NCI-H446 (cell line): Measurements from ENCODE around the gene KEL.
"Not testable (repeated sequence)": the region's sequence is repeated elsewhere in the genome, so short reads cannot be mapped to it uniquely, and the experiment has no call there.

Experiments used
- DNase-seq, 2 experiments: peaks; one replicate each; lab custom pipeline; 2025; lab: John Stamatoyannopoulos, UW

KEL gene, protein sequence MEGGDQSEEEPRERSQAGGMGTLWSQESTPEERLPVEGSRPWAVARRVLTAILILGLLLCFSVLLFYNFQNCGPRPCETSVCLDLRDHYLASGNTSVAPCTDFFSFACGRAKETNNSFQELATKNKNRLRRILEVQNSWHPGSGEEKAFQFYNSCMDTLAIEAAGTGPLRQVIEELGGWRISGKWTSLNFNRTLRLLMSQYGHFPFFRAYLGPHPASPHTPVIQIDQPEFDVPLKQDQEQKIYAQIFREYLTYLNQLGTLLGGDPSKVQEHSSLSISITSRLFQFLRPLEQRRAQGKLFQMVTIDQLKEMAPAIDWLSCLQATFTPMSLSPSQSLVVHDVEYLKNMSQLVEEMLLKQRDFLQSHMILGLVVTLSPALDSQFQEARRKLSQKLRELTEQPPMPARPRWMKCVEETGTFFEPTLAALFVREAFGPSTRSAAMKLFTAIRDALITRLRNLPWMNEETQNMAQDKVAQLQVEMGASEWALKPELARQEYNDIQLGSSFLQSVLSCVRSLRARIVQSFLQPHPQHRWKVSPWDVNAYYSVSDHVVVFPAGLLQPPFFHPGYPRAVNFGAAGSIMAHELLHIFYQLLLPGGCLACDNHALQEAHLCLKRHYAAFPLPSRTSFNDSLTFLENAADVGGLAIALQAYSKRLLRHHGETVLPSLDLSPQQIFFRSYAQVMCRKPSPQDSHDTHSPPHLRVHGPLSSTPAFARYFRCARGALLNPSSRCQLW

DNA sequence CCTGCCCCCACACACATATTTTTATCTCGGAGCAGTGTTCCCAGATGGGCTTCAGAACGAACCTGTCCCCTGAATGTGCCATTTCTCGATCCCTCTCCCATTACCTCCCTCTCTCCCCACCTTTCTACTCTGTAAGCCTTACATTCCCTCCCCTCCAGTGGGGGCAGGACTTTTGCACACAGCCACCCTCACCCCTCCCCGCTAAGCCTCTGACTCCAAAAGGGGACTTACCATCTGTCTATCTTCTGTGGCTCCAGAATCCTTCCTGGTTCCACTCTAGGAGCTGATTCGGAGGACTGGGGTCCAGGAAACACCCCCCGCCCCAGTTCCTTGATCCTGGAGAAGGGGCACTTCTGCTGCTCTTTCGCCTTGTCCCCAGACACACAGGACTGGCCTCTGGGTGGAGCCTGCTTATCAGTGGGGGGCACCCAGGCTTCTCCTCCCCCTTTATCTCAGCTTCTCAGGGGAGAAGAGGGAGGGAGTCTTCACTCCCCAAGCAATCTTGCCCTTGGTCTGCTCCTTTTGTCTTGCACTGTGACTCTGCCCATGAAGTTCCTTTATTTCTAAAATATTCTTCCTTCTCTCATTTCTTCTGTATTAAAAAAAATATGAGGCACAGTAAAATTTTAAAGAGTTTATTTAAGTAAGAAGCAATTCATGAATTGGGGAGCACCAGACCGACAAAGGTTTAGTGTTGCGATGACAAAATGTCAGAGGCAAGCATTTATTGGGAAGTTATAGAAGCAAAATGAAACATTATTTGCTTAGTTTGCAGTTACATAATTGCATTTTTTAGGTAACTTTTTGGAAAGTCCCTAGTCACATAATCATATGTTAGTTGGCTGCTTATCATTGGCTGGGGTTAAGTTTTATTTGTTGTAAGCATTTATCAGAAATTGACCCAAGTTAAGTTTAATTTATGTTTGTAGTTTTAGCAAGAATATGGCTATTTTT, at the start of gene KEL:
KEL (minus strand) TSS at position 391 of the 954 bp plus-strand sequence; CDS start at position 234, 157 bp downstream.
- no peak for DNase-seq

DNA sequence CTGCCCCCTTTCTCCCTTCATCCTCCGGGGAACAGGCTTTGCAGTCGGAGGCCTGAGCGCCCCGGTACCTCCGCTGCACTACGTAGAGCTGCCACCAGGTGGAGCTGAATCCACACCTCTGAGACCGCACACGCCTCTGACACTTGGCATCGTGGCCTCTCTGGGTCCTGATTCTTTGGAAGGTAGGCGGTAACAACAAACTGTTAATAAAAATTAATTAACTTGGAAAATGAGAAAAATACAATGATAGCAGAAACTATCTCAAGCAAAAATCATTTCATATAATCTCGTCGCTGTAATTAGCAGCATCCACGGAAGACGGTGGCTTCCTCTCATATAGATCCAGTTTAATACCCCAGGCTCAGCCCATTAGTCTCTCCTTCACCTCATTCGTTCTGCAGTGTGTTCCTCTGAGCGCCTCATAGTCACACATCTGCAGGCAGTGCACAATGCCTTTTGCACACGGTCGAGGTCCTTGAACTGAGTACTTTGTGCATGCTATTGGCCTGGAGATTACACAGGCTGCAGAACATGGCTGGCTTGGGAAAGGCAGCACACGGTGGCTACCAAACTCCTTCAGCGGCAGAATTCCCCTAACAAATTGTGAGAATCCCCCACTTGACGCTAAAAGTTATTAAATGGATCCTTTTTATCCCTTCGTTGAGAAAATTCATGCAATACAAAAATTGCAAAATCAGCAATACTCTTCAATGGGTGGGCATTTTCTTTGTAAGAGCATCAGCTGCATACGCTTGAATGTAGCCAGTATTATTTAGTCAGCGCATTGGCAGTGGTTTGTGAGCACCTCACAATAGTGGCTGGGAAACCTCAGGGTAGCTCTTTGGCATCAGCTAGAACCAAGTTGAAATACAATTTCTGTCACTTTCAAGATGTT, 46.1 kb upstream of the KEL start:
- DNase-seq = peak; percentile 36 to 75

DNA sequence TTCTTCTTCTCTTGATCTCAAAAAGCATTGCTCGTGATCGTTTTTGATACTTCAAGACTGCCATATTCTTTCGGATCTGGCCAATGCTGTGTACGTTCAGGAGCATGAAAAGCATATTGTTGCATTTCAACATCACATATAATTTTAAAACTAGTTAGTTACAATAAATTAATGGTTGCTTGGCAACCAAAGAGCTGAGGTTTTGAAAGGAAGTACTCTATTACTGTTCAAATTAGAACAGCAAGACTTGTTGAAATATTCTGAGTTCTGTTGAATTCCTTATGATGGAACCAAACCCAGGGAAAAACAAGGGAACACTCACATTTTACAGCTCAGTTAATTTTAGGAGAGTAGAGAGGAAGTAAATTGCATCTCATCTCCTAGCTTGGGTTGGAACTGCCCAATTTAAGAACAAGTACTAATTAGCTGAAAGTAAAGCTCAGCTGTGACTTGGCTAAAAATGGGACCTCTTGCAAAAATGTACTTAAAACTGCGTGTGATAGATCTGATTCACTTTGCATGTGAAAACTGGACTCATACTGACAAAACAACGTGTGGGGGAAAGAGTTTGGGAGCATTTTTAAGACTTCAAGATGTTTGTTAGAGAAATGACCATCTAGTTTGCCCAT, 43.6 kb upstream of the KEL start:
- no peak for DNase-seq

DNA sequence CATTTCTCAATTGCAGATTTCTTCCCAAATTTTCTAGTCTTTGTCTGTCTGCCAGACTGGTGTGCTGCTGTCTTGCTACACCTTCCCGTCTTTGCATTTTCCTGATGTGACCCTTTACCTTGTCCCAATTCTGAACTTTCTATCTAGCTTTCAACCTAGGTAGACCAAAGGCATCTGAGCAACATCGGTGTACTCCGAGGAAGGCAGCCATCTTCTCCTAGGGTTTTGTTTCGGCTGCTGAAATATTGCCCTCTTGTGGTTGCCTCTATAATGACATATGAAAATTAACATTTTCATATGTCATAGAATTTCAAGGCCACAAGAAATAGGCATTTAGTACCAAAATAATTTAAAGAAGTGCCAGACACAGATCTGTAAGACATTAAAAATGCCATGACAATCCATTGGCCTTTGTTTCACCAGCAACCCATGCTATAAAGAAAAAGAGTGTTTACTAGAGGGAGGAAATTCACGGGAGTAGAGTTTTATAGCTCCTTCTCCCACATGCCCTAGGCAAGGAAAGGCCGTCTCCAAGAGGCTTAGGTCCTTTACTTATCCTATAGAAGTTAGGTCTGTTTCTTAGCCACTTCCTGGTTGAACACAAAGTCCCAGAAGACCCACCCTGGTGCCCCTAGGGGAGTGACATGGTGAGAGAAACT, 41.4 kb upstream of the KEL start:
- peak; percentile 21 to 48 for DNase-seq

DNA sequence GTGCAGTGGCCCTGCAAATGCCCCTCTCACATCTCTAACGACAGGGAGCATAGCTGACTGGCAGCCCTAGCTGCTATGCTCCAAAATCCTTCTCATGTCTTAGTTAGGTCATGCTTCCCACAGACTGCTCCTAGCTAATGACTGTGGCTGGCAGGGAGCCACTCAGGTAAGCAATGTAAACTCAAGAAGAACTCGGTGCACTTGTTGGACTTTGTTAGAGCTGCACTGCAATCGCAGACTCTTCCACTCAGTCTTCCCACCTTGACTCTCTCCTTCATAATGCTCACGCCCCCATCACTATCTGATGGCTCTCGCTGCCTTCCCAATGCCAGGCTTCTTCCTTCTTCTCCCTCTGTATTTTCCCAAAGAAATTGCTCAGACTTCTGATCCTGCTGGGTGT, 40.7 kb upstream of the KEL start:
- no peak for DNase-seq

DNA sequence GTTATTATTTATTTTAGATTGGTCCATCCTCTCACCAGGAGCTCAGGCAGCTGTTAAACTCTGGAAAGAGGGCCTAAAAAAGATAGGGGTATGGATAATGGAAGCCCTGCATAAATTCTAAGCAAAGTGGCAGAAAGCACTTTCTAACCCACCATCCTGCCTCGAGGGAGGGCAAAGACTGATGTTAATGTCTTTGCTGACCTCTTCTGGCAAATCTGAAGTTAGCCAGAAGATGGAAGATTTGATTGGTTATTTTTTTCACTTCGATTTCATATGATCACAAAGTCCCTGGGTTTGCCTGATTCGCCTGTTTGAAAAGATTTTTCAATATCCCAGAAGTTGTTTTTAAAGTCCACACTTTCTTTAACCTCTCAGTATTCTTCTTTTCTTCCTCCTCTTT, 39.9 kb upstream of the KEL start:
- peak in 1 of 2 experiments; percentile 1 for DNase-seq

DNA sequence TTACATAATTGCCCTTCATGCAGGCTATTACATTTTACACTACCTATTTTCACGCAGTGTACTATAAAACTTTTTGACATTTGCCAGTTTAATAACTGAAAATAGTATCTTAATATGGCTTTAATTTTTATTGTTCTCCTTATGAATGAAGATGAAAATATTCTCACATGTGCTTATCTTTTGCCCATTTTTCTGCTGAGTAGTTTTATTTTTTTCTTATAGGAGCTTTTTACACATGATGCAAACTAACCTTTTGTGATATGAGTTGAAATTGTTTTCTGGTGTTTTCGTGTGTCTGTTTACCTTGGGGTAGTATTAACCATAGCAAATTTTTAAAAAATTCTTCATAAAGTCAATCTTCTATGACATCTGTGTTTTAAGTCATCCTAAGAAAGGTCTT, 38.5 kb upstream of the KEL start:
- DNase-seq = no peak

DNA sequence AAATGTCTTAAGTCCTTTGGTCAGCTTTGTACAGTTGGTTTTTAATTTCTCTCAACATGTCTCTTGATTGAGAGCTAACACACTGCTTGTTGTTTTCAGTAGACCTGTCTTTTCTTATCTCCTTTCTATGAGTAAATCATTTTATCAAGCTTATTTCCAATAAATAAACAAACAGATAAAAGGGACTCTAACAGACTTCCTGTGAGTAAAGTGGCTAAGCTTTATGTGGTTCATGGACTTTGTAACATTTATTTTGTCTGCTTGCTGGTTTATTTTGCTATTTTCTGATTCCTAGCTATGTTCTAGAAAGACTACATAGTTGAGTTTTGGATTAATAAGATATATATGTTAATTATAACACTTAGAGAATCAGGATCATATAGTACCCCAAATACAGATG, 37.6 kb upstream of the KEL start:
- no peak for DNase-seq

DNA sequence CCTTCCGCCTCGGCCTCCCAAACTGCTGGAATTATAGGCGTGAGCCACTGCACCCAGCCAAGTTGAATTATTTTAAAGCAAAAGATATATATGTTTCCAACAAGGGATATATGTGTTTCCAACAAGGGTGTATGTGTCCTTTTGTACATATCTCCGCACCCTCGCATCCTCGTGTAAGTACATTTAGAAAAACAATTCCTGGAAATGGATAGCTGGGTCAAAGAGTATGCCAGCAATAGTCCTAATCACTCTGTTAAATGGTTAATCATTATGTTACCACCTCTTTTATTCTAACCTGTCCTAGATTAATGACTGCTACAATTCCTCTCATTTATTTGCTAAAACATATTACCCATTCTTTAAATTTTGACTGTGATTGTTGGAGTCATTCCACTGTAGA, 36.8 kb upstream of the KEL start:
- DNase-seq = no peak

DNA sequence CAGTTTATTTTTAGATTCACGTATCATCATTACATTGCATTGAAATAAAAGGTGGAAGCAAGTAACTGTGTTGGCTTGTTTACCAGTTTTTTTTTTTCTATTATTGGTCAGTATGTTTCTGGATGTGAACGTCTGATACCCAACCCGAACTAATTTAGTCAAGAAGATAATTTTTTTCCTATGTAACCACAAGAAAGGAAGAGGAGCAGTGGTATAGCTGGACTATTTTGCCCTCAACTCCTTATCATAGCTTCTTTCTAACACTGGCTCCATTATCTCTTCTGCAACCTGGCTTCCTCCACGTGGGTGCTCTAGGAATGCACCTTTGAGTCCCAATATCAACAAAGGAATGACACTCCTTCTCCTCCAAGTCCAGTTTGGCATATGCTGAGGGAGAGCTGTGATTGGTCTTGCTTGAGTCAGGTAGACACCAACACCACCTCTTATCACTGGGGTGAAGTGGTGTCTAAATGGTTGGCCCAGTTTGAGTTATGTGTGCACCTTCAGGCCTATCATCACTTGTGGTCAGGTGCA, 35.4 kb upstream of the KEL start:
- DNase-seq = no peak

DNA sequence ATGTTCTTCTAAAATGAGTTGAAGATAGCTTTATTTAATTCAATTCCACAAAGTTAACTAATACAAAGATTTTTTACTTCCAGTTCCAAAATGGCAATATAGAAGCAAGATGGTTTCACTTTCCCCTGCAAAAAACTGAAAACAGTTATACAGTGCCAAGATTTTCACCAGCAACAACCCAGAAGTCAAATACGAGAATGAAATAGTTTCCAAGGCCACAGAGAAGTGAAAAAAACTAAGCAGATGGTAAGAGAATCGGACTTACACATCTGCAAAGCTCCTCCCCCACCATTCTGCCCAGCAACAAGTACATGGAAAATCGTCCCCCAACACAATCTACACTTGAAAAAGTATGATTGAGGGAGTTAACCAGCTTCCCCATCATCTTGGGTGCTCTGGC, 30.3 kb upstream of the KEL start:
- no peak for DNase-seq

DNA sequence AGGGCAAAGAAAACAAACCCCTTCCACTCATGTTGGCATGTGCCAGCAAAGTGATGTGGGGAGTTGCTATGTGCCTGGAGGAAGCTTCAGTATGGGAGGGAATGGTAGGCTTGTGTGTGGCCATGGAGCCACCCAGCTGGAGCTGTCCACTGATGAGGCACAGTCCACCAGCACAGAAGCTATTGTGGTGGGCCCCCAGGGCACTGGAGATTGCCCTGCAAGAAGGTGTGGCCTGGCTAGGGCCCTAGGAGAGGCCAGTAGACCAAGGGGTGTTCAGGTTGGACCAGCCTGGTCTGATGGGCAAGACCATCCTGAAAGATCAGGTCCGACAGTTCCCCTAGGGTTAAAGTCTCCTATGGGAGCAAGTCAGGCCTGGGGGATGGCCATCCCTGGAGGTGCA, 22.1 kb upstream of the KEL start:
- DNase-seq = no peak

DNA sequence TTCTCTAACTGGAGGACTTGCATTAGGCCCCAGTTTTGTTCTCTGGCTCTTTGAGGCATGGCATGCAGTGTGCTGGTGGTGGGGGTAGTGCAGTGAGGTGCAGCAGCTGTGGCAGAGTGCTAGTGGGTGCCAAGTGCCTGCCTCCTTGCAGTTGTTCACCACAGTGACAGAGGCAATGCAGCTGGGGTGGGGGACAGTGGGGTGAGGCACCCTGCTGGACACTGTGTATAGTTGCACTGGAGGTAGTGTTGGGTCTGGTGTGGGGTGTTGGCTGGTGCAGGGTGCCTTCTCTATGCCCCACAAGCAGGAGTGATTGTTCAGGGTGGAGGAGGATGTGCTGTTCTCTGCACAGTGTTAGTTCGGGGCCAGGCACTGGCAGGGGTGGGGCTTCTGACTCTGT, 21.7 kb upstream of the KEL start:
- DNase-seq = no peak

DNA sequence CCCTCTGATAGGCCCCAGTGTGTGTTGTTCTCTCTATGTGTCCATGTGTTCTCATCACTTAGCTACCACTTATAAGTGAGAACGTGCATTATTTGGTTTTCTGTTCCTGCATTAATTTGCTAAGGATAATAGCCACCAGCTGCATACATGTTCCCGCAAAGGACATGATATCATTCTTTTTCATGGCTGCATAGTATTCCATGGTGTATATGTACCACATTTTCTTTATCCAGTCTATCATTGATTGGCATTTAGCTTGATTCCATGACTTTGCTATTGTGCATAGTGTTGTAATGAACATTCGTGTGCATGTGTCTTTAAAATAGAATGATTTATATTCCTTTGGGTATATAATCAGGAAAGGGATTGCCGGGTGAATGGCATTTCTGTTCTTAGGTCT, 16.2 kb upstream of the KEL start:
- DNase-seq = not testable (repeated sequence)

DNA sequence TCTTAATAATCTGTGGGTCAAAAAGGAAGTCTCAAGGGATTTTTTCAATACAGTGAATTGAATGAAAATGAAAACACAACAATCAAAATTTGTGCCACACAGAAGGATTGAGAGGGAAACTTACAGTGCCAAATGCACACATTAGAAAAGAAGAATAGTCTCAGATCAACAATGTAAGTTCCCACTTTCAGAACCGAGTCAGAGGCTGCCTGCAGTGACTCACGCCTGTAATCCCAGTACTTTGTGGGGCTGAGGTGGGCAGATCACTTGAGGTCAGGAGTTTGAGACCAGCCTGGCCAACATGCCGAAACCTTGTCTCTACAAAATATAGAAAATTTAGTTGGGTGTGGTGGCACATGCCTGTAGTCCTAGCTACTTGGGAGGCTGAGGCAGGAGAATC, 12.5 kb upstream of the KEL start:
- DNase-seq = no peak

DNA sequence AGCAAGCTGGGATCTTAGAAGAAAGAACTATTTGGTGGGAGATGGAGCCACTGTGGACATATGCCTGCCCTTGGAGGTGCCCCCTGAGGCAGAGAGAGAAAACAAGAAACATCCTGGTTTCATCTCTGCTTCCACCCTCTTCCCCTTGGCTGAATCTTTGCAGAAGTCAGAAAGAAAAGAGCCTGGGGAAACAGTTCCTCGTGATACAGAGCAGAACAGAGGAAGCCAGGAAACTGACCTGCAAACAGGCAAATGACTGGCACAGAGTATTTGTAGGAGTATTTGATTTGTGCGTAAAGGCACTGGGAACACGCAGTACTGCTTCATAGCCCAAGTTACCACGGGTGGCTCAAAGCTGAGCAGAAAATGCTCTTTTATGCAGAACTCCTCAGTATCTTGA, 7.0 kb upstream of the KEL start:
- no peak for DNase-seq

DNA sequence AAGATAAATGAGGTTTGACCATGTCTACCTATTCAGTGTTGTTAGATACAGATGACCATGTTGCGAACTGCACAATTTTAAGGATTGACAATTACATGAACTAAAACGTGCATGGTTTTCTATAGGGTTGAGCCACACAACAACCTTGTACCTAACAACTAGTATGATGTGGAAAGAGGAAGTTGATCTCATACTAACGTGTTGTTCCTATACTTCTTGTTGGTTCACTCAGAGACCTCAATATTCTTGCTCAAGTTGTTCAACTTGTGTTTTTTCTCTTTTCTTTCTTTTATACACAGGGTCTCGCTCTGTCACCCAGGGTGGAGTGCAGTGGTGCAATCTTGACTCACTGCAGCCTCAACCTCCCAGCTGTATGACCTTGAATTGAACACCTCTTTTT, 6.1 kb upstream of the KEL start:
- DNase-seq = no peak

DNA sequence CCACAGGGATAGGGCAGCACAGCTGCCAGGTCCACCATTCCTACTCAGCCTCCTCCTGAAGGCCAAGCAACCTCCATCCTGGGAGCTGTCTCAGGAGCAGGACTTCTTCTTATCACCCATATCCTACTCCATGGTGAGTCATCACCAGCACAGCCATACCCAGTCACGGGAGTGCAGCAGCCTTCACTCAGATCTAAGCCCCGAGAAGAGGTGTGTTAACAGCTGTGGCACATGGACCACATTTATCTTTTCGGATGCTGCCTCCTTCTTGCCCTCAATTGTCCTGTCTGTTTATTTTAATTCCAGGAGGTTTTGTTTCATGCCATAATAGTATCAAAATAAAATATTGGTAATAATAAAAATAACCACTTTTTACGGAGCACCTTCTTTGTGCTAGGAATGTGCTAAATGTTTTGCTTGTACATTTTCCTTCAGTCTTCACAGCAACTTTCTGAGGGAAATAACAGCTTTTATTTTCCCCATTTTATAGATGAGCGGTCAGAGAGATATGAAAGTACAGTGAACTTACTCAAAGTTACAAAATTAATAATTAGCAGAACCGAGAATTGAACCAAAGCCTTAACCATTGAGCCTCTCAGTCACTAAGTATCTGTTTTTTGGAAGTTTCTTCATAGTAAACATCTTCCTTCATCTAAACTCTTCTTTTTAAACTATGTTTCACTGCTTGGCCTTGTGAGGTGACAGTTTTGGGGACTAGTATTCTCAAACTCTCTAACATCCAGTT, 2.5 kb upstream of the KEL start:
- no peak for DNase-seq

DNA sequence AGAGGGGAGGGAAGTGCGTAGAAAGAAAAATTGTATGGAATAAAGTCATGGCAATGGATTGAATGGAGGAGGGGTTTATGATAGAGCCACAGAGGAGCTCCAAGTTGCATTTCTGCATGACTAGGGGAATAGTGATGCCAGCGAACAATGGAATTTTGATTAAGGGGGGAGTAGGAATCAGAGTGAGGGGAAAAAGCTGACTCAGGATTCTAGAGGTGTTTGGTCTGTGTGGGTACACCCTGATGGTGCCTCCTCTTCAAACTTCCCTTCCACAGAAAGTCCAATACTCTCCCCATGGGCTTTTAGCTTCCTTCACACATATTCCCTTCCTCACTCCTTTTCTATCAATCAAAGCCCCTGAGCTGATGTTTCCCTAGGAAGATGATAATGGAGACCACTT, 1.8 kb upstream of the KEL start:
- DNase-seq = no peak
